HL-60 (cell line): Measurements from ENCODE around the gene FAM222B.
"Not testable (repeated sequence)": the region's sequence is repeated elsewhere in the genome, so short reads cannot be mapped to it uniquely, and the experiment has no call there.

ENCODE experiments used
- DNase-seq, 2 experiments: peaks; one replicate each; pipeline ENCODE4 v3.0.0-alpha.2; 2010 to 2020; ENCODE audit warnings: low read depth in 1 of 2, low spot score in 1 of 2
- H3K27ac ChIP-seq: fragments of 250-450 bp; sonication (Bioruptor Pico); replicated peaks from 2 replicates; pipeline ENCODE4 v1.5.1; 2020; ENCODE audit warnings: mild to moderate bottlenecking, moderate library complexity
- H3K27me3 ChIP-seq: fragments of 250-450 bp; sonication (Bioruptor Pico); 2 replicates; pipeline ENCODE4 v1.5.1; 2021; ENCODE audit warnings: mild to moderate bottlenecking, moderate library complexity; ENCODE audit not compliant: insufficient read depth, poor library complexity, severe bottlenecking
- H3K4me3 ChIP-seq: replicated peaks from 2 replicates; pipeline ENCODE4 v1.5.1; 2011; ENCODE audit warnings: mild to moderate bottlenecking, control low read depth, low read length; ENCODE audit not compliant: insufficient read depth
- GABPA ChIP-seq: IDR thresholded peaks from 2 replicates; pipeline ENCODE4 v1.6.1; 2012; ENCODE audit warnings: low read depth
- POLR2AphosphoS5 ChIP-seq: IDR thresholded peaks from 2 replicates; pipeline ENCODE4 v1.6.1; 2012; ENCODE audit warnings: low read depth
- REST ChIP-seq: IDR thresholded peaks from 2 replicates; pipeline ENCODE4 v1.6.1; 2012; ENCODE audit warnings: low read depth; ENCODE audit not compliant: insufficient replicate concordance
- SPI1 ChIP-seq: IDR thresholded peaks from 2 replicates; pipeline ENCODE4 v1.6.1; 2012; ENCODE audit warnings: low read depth, mild to moderate bottlenecking, borderline replicate concordance
- TF ChIP-seq, protein P1 (sequence below): IDR thresholded peaks from one replicate; pipeline ENCODE4 v1.5.1; 2011; ENCODE audit warnings: low read length, control low read depth, inconsistent platforms; ENCODE audit not compliant: insufficient read depth

FAM222B gene

GRCh38 chr17:28843816-28844148 is 1.2 kb upstream of the FAM222B start:
- Histone ChIP-seq H3K27ac (no peak overlapping the region), H3K4me3 (no peak overlapping the region), H3K27me3 (no peaks in the 10 kb centered on the region)
- no peak for DNase-seq
- TF ChIP-seq POLR2AphosphoS5 = no peak
- TF ChIP-seq GABPA = no peak
- TF ChIP-seq, protein P1, sequence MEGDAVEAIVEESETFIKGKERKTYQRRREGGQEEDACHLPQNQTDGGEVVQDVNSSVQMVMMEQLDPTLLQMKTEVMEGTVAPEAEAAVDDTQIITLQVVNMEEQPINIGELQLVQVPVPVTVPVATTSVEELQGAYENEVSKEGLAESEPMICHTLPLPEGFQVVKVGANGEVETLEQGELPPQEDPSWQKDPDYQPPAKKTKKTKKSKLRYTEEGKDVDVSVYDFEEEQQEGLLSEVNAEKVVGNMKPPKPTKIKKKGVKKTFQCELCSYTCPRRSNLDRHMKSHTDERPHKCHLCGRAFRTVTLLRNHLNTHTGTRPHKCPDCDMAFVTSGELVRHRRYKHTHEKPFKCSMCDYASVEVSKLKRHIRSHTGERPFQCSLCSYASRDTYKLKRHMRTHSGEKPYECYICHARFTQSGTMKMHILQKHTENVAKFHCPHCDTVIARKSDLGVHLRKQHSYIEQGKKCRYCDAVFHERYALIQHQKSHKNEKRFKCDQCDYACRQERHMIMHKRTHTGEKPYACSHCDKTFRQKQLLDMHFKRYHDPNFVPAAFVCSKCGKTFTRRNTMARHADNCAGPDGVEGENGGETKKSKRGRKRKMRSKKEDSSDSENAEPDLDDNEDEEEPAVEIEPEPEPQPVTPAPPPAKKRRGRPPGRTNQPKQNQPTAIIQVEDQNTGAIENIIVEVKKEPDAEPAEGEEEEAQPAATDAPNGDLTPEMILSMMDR = no peak
- TF ChIP-seq SPI1 = no peak
- no peak for TF ChIP-seq REST

DNA sequence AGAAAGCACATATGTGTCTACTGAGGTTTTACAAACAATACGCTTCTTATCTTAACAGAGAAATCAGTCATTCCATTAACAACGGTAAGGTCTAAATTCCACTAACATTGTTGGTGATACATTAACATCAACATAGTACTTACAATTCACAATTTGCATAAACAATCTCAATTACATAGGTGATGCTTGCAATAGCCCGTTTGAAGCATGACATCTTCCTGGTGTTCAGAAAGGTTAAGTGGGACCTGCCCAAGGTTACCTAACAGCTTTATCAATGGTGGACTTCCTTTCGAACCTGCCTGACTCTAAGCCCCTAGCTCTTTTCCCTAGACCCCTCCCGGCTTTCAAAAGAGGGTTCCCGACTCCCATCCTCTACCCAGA is 699 bp downstream of the FAM222B start:
- Histone ChIP-seq H3K4me3 (peak overlapping the region; percentile 99), H3K27ac (peak overlapping the region; percentile 63), H3K27me3 (no peaks in the 10 kb centered on the region)
- no peak for DNase-seq
- TF ChIP-seq SPI1 = no peak
- TF ChIP-seq GABPA = no peak
- no peak for TF ChIP-seq POLR2AphosphoS5
- TF ChIP-seq, protein P1 = no peak
- TF ChIP-seq REST = no peak

- TF ChIP-seq POLR2AphosphoS5 = no peak
- TF ChIP-seq GABPA = no peak
- no peak for TF ChIP-seq REST
- no peak for TF ChIP-seq SPI1
- TF ChIP-seq, protein P1 = no peak
- Histone ChIP-seq H3K4me3 (no peak overlapping the region), H3K27me3 (no peaks in the 10 kb centered on the region), H3K27ac (no peak overlapping the region; the same call in 1 of the 2 replicates)
- no peak for DNase-seq
These were observed 3.4 kb downstream of the FAM222B start for GRCh38 chr17:28839221-28839620.

- DNase-seq, H3K4me3 ChIP-seq, H3K27me3 ChIP-seq, H3K27ac ChIP-seq: not testable (repeated sequence)
These were observed 6.0 kb downstream of the FAM222B start for GRCh38 chr17:28836541-28836940.
